ENCODE measurements around the gene CADM3. TPM values are rescaled to one million over a fixed set of nuclear protein-coding genes. Genes with fewer than 3 reads are reported as not detected.

CADM3 gene
- total and polyA plus RNA-seq, 12 donors: 0.83 to 7.8 (median 2.8) TPM; not detected in 1

DNA sequence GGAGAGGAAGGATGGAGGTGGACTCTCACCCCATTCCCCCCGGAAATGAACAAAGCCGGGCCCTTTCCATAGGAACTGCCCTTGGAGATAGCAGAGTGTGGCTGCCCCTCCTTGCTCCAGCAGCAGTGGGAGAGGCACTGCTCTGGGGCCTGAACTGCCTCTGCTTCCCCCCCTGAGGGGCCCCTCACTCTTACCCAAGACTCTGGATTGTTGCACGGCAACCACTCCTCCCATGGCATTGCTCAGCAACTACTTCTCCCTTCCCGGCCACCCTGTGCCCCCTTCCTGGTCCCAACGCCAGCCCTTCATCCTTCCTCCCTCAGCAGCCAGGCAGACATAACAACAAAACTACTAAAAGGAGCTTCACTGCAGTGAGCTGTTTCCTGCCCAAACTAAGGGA lies 30.2 kb downstream of the CADM3 start:
- Histone ChIP-seq H3K36me3 (replicated peaks in 1 of 2) (no peaks in the 10 kb centered on the region), H3K27ac (no peak overlapping the region), H3K27me3 (peaks cover 7% of the 10 kb centered on the region), H3K4me3 (no peak overlapping the region), H3K9me3 (replicated peaks in 1 of 3) (no peaks in the 10 kb centered on the region), H3K4me1 (replicated peaks in 1 of 2) (no peaks in the 10 kb centered on the region)
- DNase-seq: no peak
- intact Hi-C loops (cut with DNase I): loop anchor here in 1 of 2 donors (5.0 kb wide), 1 partner anchor 39 kb away; no protein-coding TSS in a partner anchor
- TF ChIP-seq, protein P1, sequence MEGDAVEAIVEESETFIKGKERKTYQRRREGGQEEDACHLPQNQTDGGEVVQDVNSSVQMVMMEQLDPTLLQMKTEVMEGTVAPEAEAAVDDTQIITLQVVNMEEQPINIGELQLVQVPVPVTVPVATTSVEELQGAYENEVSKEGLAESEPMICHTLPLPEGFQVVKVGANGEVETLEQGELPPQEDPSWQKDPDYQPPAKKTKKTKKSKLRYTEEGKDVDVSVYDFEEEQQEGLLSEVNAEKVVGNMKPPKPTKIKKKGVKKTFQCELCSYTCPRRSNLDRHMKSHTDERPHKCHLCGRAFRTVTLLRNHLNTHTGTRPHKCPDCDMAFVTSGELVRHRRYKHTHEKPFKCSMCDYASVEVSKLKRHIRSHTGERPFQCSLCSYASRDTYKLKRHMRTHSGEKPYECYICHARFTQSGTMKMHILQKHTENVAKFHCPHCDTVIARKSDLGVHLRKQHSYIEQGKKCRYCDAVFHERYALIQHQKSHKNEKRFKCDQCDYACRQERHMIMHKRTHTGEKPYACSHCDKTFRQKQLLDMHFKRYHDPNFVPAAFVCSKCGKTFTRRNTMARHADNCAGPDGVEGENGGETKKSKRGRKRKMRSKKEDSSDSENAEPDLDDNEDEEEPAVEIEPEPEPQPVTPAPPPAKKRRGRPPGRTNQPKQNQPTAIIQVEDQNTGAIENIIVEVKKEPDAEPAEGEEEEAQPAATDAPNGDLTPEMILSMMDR (IDR thresholded peaks at IDR 0.05): no peak
- no peak for TF ChIP-seq POLR2A (IDR thresholded peaks at IDR 0.05)
- 23 to 46% (median 27%) methylated on average over 5 of the region's 5 CpGs for WGBS, 4 donors

DNA sequence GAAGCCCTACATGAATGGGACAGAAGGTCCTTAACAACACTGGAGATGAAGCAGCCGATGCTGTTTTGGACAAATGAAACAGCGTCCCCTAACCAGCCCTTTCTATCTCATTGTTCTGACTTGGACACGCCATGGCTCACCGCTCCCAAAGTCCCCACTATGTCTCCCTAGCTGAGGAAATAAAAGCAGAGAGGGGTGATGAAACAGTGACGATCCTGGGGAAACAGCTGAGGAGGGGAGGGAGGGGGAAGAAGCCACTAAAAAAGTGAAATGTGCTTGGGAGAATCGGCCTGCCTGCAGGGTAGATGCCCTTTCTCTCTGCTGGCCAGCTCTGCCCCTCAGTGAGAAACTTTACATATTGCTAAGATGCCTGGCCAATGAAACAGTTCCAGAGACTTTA lies 32.2 kb downstream of the CADM3 start:
- no peak for DNase-seq
- Histone ChIP-seq H3K27me3 (peaks cover 7% of the 10 kb centered on the region), H3K9me3 (replicated peaks in 1 of 3) (no peaks in the 10 kb centered on the region), H3K4me1 (replicated peaks in 1 of 2) (no peaks in the 10 kb centered on the region), H3K36me3 (replicated peaks in 1 of 2) (no peaks in the 10 kb centered on the region), H3K27ac (no peak overlapping the region), H3K4me3 (no peak overlapping the region)
- intact Hi-C loops (cut with DNase I): loop anchor here in 1 of 2 donors (5.0 kb wide), 1 partner anchor 41 kb away; no protein-coding TSS in a partner anchor
- 61 to 68% (median 66%) methylated on average over 6 of the region's 6 CpGs for whole genome bisulfite sequencing, 4 donors
- TF ChIP-seq POLR2A (IDR thresholded peaks at IDR 0.05): no peak
- TF ChIP-seq, protein P1 (IDR thresholded peaks at IDR 0.05): no peak

DNA sequence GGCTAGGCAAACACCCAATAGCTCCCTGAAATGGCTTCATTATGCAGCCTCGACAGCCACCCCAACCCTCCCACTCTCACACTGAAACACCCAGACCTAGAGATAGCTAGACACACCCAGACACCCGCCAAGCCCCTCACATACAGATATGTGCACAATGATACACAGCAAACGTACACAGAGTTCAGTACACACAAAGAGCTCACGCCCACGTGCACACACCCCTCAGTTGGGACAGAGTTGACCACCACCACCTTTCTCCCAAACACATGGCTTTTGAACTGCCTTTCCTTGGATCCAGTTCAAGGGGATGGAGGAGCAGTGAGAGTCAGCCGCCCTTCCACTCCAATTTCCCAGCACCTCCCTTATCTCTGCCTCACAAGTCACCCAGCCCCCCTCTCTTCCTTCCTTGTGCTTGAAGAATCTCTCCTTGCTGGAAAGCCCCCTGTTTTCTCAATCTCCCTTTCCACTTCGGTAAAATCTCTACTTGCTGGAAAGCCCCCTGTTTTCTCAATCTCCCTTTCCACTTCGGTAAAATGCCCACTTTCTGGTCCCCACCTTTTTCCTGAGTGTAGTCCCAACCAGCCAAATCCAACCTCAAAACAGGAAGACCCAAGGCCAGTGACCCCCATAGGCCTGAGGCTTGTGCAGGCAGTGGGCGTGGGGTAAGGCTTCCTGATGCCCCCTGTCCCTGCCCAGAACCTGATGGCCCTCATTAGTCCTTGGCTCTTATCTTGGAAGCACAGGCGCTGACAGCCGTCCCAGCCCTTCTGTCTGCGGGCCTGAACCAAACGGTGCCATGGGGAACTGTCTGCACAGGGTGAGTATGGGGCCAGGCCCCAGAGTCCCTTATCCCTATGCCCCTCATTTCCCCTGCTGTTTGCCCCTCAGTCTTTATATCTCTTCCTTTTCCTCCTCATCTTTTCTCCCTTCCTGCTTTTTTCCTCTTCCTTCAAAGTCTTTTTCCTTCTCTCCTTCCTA lies 33.0 kb downstream of the CADM3 start, which contains the start of gene ACKR1:
ACKR1 (plus strand) TSS at position 715 of the 981 bp plus-strand sequence; CDS start at position 800, 85 bp downstream.
- Histone ChIP-seq H3K27ac (no peak within 1 kb of the TSS), H3K4me1 (replicated peaks in 1 of 2) (no peaks in the 10 kb centered on the region), H3K4me3 (no peak within 1 kb of the TSS), H3K27me3 (peaks cover 13% of the 10 kb centered on the region), H3K36me3 (replicated peaks in 1 of 2) (no peaks in the 10 kb centered on the region), H3K9me3 (replicated peaks in 1 of 3) (no peaks in the 10 kb centered on the region)
- WGBS, 4 donors: 38 to 49% (median 48%) methylated on average over 11 to 13 of the region's 13 CpGs
- TF ChIP-seq, protein P1 (IDR thresholded peaks at IDR 0.05): no peak
- TF ChIP-seq POLR2A (IDR thresholded peaks at IDR 0.05): no peak
- DNase-seq: no peak
- intact Hi-C loops (cut with DNase I): loop anchor here in 1 of 2 donors (5.0 kb wide), 1 partner anchor 42 kb away; no protein-coding TSS in a partner anchor

DNA sequence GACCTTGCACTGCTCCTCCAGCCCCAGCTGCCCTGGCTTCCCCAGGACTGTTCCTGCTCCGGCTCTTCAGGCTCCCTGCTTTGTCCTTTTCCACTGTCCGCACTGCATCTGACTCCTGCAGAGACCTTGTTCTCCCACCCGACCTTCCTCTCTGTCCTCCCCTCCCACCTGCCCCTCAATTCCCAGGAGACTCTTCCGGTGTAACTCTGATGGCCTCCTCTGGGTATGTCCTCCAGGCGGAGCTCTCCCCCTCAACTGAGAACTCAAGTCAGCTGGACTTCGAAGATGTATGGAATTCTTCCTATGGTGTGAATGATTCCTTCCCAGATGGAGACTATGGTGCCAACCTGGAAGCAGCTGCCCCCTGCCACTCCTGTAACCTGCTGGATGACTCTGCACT lies 33.8 kb downstream of the CADM3 start:
- TF ChIP-seq POLR2A (IDR thresholded peaks at IDR 0.05): no peak
- TF ChIP-seq, protein P1 (IDR thresholded peaks at IDR 0.05): no peak
- 60 to 65% (median 62%) methylated on average over 6 of the region's 6 CpGs for WGBS, 4 donors
- no peak overlapping the region for H3K4me3 ChIP-seq
- no peaks in the 10 kb centered on the region for H3K9me3 ChIP-seq (replicated peaks in 1 of 3)
- no peak overlapping the region for H3K27ac ChIP-seq
- peaks cover 19% of the 10 kb centered on the region for H3K27me3 ChIP-seq
- intact Hi-C loops (cut with DNase I): no loop called here
- no peaks in the 10 kb centered on the region for H3K4me1 ChIP-seq (replicated peaks in 1 of 2)
- DNase-seq: no peak
- H3K36me3 ChIP-seq (replicated peaks in 1 of 2): no peaks in the 10 kb centered on the region

All from adrenal gland (tissue), 12 donors.